ENCODE data around the gene ZNF516. TPM values are rescaled to one million over a fixed set of nuclear protein-coding genes. Genes with fewer than 3 reads are reported as not detected.

The ZNF516 gene
- total and polyA plus RNA-seq, 2 of the 4 experiments (the other 2 are of a cell fraction), result 7.9 to 16.9 TPM

- TF ChIP-seq SMC3 (IDR thresholded peaks at IDR 0.05; ENCODE audit: low read depth, low read length) (no peak), MAFK (IDR thresholded peaks at IDR 0.05; ENCODE audit: low read depth, low read length) (no peak), ELK1 (IDR thresholded peaks at IDR 0.05; ENCODE audit: borderline replicate concordance, low read depth, low read length) (no peak), MAZ (IDR thresholded peaks at IDR 0.05; ENCODE audit: borderline replicate concordance, low read depth, low read length) (no peak), RAD21 (IDR thresholded peaks at IDR 0.05; ENCODE audit: low read length) (no peak)
- H4K20me1 ChIP-seq (ENCODE audit: insufficient read depth, low read length), result no peaks in the 10 kb centered on the region
- POLR2A ChIA-PET (ENCODE audit: unreplicated experiment), result no interaction called here
Observed at GRCh38 chr18:76530391-76530790, 35.3 kb upstream of the ZNF516 start.

More at GRCh38 chr18:76530391-76530790, 35.3 kb upstream of the ZNF516 start:
- H4K91ac ChIP-seq (ENCODE audit: insufficient read depth, low read depth, low read length), result no peak overlapping the region
- H4K8ac ChIP-seq (ENCODE audit: low read depth in 2 of 2, low read length in 2 of 2), result no peak overlapping the region
- H4K5ac ChIP-seq (ENCODE audit: low read depth, low read length), result no peak overlapping the region
- ATAC-seq (ENCODE audit: low read depth) (no peak), DNase-seq (no peak)
- no peak overlapping the region for H2AFZ ChIP-seq (replicated peaks; ENCODE audit: low read length, poor library complexity)
- H2BK120ac ChIP-seq (ENCODE audit: low read depth, low read length), result no peak overlapping the region
- no peak overlapping the region for H3K14ac ChIP-seq (replicated peaks; ENCODE audit: low read depth, low read length)
- no peak overlapping the region for H3K23ac ChIP-seq (ENCODE audit: low read depth, low read length)
- no peak overlapping the region for H2BK5ac ChIP-seq (ENCODE audit: low read depth, low read length, poor library complexity, severe bottlenecking)
- H3K18ac ChIP-seq (ENCODE audit: low read depth, low read length), result no peak overlapping the region
- no peak overlapping the region for H3K56ac ChIP-seq (ENCODE audit: extremely low read depth, insufficient read depth, low read length)
- no peak overlapping the region for H3K9ac ChIP-seq (ENCODE audit: low read depth, low read length)
- 95% methylated on average over 7 of the region's 11 CpGs; no CpG with 5 or more reads in 1 of the 2 experiments for WGBS, 2 experiments (ENCODE audit: extremely low coverage in 2 of 2, insufficient read length in 1 of 2)
- no peak overlapping the region for H3K4me3 ChIP-seq (ENCODE audit: insufficient read depth, low read depth, low read length)
- dilution Hi-C loops (cut with HindIII; ENCODE audit: low sequenced_read_pairs, unreplicated experiment) (no loop called here), intact Hi-C loops (cut with micrococcal nuclease) (no loop called here), in situ Hi-C loops (cut with MboI; ENCODE audit: low sequenced_read_pairs) (no loop called here)
- H3K4me1 ChIP-seq (ENCODE audit: control insufficient read depth, insufficient read depth, low read length), result peaks cover 5% of the 10 kb centered on the region; the same call in 1 of the 2 replicates
- no peaks in the 10 kb centered on the region for H3K36me3 ChIP-seq (ENCODE audit: control insufficient read depth, insufficient read depth, low read length)
- no peak overlapping the region for H3K27ac ChIP-seq (ENCODE audit: insufficient read depth, low read length)
- H2BK15ac ChIP-seq (ENCODE audit: low read depth, low read length), result no peak overlapping the region
- no peak overlapping the region for H3K4me2 ChIP-seq (ENCODE audit: low read depth, low read length)
- H3K9me1 ChIP-seq (ENCODE audit: insufficient read depth, low read length), result no peaks in the 10 kb centered on the region
- CTCF ChIA-PET, result no interaction called here
- no peaks in the 10 kb centered on the region for H3K79me1 ChIP-seq (ENCODE audit: low read depth in 1 of 2, low read length in 2 of 2)
- no peak overlapping the region for H2BK20ac ChIP-seq (ENCODE audit: low read depth, low read length)
- H2AK9ac ChIP-seq (replicated peaks; ENCODE audit: low read depth, low read length, poor library complexity), result no peak overlapping the region
- no peaks in the 10 kb centered on the region for H3K9me3 ChIP-seq (ENCODE audit: control insufficient read depth, insufficient read depth, low read length)
- H2AK5ac ChIP-seq (ENCODE audit: low read depth, low read length), result no peak overlapping the region
- no peaks in the 10 kb centered on the region for H3K27me3 ChIP-seq (ENCODE audit: control insufficient read depth, insufficient read depth, low read length)
- no peak overlapping the region for H3K4ac ChIP-seq (ENCODE audit: low read depth, low read length)
- no TSS peak for BruUV-seq (replicated peaks)
